Lower leg skin (tissue), 4 donors: Measurements from ENCODE around the gene GEMIN7. TPM values are rescaled to one million over a fixed set of nuclear protein-coding genes. Genes with fewer than 3 reads are reported as not detected.
A peak's percentile ranks its signal among the peaks of the same experiment; 100 is the strongest.

Source experiments
- DNase-seq, 2 donors: peaks; one replicate each; pipeline ENCODE4 v3.0.0-alpha.2; 2019; ENCODE audit warnings: low spot score in 2 of 2
- H3K4me3 ChIP-seq: fragments of 200-600 bp; sonication (generic); 2 replicates; pipeline ENCODE4 v1.5.1; 2017; ENCODE audit warnings: mild to moderate bottlenecking, low read depth; ENCODE audit not compliant: poor library complexity, severe bottlenecking
- POLR2A ChIP-seq, 2 donors: fragments of 450-650 bp; IDR thresholded peaks; one replicate each; pipeline ENCODE4 v1.6.1; 2016 to 2017; ENCODE audit warnings: antibody characterized with exemption in 2 of 2, mild to moderate bottlenecking in 1 of 2, moderate library complexity in 1 of 2
- WGBS, 2 donors: methylation state at CpG; one replicate each; pipeline ENCODE4 v1.1.5; 2018; 5-methylcytosine and 5-hydroxymethylcytosine counted together
- intact Hi-C: fragments of 100-400 bp; cut with DNase I; formaldehyde crosslinking; loops from one replicate; pipeline ENCODE4 v1.15.0; 2023; ENCODE audit warnings: low total_unique reads
- total RNA-seq, 4 donors: library from RNA; depleted of rRNA; stranded (reverse); fragments of >200 nt; gene quantifications; one replicate each; pipeline ENCODE4 v1.1.0, GENCODE V29; 2016
- TF ChIP-seq, protein P1 (sequence below), 3 donors: fragments of 450-650 bp; IDR thresholded peaks; one replicate each; pipeline ENCODE4 v1.5.1; 2016; ENCODE audit warnings: antibody characterized with exemption in 3 of 3, mild to moderate bottlenecking in 3 of 3, moderate library complexity in 2 of 3

GEMIN7 gene
- total RNA-seq, 4 donors from 2014 or later: 11.8 to 24.9 (median 21.5) TPM

DNA sequence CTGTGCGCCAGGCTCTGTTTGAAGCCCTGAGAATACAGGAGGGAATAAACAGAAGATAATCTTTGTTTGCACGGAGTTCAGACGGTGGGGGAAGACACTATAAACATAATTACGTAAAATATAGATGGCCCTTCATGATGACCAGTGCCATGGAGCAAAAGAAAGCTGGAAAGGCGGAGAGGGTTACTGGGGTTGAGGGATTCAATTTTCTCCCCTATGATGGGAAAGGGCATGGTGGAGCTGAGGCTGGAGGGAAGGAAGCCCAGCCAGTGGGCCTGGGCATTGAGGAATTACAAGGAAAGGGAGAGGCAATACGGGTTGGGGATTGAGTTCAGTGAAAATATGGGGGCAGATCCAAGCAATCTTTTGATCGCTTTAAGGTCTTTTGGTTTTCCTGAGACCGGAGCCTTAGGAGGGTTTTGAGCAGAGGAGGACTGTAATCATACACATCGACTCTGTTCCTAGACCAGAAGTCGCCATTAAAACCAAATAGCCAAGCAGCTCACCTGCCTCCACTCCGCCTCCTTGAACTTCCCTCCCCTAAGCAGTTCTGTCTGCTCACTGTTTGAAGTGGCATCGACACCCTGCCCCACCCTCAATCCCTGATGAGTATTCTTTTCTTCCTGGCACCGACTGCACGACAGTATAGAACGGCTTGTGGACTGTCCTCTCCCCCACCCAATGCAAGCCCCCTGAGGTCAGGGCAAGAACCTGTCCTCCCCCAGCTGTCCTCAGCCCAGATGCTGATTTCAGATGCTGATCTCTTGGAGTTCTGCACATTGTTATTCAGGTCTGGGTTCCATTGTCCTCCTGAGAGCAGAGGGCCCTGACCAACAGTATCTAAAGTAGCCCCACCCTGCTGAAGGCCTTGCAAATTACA, 2.0 kb upstream of the GEMIN7 start:
- intact Hi-C loops: no loop called here
- H3K4me3 ChIP-seq: no peak overlapping the region
- DNase-seq: no peak
- WGBS, 2 donors: 55 to 60% methylated on average over 15 of the region's 15 CpGs
- TF ChIP-seq, protein P1, sequence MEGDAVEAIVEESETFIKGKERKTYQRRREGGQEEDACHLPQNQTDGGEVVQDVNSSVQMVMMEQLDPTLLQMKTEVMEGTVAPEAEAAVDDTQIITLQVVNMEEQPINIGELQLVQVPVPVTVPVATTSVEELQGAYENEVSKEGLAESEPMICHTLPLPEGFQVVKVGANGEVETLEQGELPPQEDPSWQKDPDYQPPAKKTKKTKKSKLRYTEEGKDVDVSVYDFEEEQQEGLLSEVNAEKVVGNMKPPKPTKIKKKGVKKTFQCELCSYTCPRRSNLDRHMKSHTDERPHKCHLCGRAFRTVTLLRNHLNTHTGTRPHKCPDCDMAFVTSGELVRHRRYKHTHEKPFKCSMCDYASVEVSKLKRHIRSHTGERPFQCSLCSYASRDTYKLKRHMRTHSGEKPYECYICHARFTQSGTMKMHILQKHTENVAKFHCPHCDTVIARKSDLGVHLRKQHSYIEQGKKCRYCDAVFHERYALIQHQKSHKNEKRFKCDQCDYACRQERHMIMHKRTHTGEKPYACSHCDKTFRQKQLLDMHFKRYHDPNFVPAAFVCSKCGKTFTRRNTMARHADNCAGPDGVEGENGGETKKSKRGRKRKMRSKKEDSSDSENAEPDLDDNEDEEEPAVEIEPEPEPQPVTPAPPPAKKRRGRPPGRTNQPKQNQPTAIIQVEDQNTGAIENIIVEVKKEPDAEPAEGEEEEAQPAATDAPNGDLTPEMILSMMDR (IDR thresholded peaks at IDR 0.05): no peak
- TF ChIP-seq POLR2A (IDR thresholded peaks at IDR 0.05): no peak

DNA sequence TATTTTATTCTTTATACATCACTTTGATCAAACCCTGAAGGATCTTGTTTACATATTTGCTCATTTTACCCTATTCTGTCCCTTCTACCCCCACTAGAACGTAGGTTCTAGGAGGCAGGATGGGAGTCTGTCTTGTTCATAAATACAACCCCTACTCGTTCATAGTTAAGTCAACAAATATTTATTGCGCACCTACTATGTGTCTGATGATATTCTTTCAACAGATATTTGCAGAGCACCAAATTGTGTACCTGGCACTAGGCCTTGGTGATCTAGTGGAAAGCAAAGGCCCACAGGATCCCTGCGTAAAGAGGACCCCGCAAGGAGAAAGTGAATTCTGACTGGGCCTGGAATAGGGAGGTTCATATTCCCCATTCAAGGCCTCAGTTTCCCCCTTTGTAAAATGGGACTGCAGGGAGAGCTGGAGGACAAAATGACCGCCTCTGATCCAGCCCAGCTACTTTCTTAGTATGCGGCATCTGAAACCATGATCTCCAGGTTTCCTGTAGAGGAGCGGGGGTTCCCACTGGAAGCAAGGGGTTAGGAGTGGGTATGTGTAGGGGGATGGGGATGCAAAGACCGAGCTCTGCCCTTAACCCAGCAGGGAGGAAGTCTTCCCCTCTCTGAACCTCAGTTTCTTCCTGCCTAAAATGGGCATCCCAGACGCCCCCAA, 534 bp upstream of the GEMIN7 start:
- no peak for TF ChIP-seq POLR2A (IDR thresholded peaks at IDR 0.05)
- TF ChIP-seq, protein P1 (IDR thresholded peaks at IDR 0.05): no peak
- DNase-seq: no peak
- no peak overlapping the region for H3K4me3 ChIP-seq
- intact Hi-C loops: no loop called here
- 58 to 60% methylated on average over 10 of the region's 10 CpGs for WGBS, 2 donors

DNA sequence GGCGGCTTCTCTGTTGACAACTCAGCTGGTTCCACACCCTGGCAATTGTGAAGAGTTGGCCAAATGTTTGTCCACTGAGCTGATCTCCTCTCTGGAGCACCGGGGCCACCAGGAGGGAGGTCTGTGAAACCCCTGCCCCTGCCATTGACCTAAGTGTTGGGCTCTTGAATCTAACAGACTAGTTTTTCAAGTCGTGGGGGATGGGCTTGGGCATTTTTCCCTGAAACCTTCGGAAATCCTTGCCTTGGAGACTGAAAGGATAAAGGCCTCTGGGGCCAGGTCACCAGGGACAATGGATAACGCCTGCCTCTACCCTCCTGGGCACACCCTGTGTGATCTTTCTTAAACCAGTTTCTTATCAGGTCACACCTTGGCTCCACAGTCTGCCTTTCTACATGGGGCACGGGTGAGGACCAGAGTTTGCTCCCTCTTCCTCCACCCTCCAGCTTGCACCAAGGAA, 881 bp downstream of the GEMIN7 start:
- H3K4me3 ChIP-seq: peak overlapping the region; percentile 88
- 7 to 11% methylated on average over 5 to 6 of the region's 6 CpGs for WGBS, 2 donors
- DNase-seq: no peak
- intact Hi-C loops: no loop called here
- TF ChIP-seq POLR2A (IDR thresholded peaks at IDR 0.05): no peak
- TF ChIP-seq, protein P1 (IDR thresholded peaks at IDR 0.05): no peak

DNA sequence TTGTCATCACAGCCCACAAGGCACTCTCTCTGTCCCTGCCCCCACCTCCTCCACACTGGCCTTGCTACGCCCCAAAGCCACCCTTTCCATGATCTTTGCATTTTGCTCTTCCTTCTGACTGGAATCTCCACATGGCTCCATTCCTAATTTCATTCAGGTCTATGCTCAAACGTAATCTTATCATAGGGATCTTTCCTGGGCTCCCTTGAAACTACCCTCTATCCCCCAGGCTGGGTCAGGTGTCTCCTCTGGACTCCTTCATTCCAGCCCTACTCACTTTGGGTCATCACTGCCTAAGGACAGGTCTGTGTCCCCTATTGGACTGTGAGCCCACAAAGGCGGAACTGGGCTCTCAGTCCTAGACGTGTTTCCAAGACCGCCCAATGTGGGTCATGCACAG, 3.1 kb downstream of the GEMIN7 start:
- no peak for TF ChIP-seq POLR2A (IDR thresholded peaks at IDR 0.05)
- TF ChIP-seq, protein P1 (IDR thresholded peaks at IDR 0.05): no peak
- WGBS, 2 donors: 88 to 95% methylated on average over 5 of the region's 5 CpGs
- intact Hi-C loops: no loop called here
- H3K4me3 ChIP-seq: no peak overlapping the region
- DNase-seq: no peak

DNA sequence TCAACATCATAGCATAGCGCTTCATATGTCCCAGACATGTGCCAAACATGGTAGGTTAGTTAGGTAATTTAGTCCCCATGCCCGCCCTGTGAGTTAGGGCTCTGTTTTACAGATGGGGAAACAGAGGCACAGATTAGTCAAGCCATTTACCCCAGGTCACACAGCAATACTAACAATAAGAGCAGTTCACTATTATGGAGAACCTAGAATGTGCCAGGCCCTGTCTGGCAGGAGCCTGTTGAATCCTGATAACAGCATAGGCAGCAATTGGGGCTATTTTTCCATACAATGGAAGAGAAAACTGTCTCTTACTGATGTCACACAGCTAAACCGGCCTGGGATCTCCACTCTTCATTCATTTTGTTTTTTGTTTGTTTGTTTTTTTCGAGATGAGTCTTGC, 7.4 kb downstream of the GEMIN7 start:
- WGBS, 2 donors: 91 to 93% methylated on average over 4 of the region's 4 CpGs
- no peak overlapping the region for H3K4me3 ChIP-seq
- intact Hi-C loops: no loop called here
- DNase-seq: no peak
- no peak for TF ChIP-seq POLR2A (IDR thresholded peaks at IDR 0.05)
- TF ChIP-seq, protein P1 (IDR thresholded peaks at IDR 0.05): no peak
